Mucosa of descending colon (tissue), 3 donors: ENCODE data around the gene DTD2. TPM values are rescaled to one million over a fixed set of nuclear protein-coding genes. Genes with fewer than 3 reads are reported as not detected.

Experiments
- ATAC-seq: fragments of 200-7000 bp; cut with Tn5 transposase; one replicate; pipeline ENCODE4 v1.9.1; 2020; ENCODE audit warnings: mild to moderate bottlenecking, moderate library complexity
- DNase-seq, 3 donors: peaks; one replicate each; pipeline ENCODE4 v3.0.0-alpha.2; 2020
- H3K36me3 ChIP-seq: fragments of 200-600 bp; one replicate; pipeline ENCODE4 v1.8.0; 2021; ENCODE audit warnings: low read depth, mild to moderate bottlenecking
- H3K4me1 ChIP-seq: fragments of 200-600 bp; one replicate; pipeline ENCODE4 v1.8.0; 2021; ENCODE audit warnings: low read depth, mild to moderate bottlenecking
- H3K4me3 ChIP-seq: fragments of 200-600 bp; one replicate; pipeline ENCODE4 v1.8.0; 2021; ENCODE audit warnings: mild to moderate bottlenecking
- H3K9me3 ChIP-seq: fragments of 200-600 bp; one replicate; pipeline ENCODE4 v1.8.0; 2021; ENCODE audit warnings: mild to moderate bottlenecking
- intact Hi-C, 2 donors: fragments of 100-400 bp; cut with DNase I in 1 of 2; cut with micrococcal nuclease in 1 of 2; formaldehyde crosslinking; loops; one replicate each; pipeline versions ENCODE4 v1.11.0 to v1.11.1; 2022; cut with DNase I, micrococcal nuclease
- total RNA-seq, 3 donors: library from RNA; stranded (reverse); fragmentation: NEBNext Ultra II Directional in 2 of 3; extraction: Animal tissue kit (Norgen Biotek cat#: 25700) in 2 of 3; gene quantifications; one replicate each; pipeline versions ENCODE4 v1.2.1 to v1.2.4, GENCODE V29; 2021 to 2023
- TF ChIP-seq, protein P1 (sequence below): fragments of 200-600 bp; IDR thresholded peaks from one replicate; pipeline ENCODE4 v1.8.0; 2022; ENCODE audit warnings: antibody characterized with exemption, mild to moderate bottlenecking
- donor health status: DM: no; HTN: no; CAD: no; lungs with moderate emphysema.
- donor health status: DM: no; HTN: no; CAD: no.
- donor health status: DM: no; HTN: yes; CAD: no.

DTD2 gene
- total RNA-seq, 3 donors from 2014 or later, result 11.3 to 14.6 (median 13.4) TPM

DNA sequence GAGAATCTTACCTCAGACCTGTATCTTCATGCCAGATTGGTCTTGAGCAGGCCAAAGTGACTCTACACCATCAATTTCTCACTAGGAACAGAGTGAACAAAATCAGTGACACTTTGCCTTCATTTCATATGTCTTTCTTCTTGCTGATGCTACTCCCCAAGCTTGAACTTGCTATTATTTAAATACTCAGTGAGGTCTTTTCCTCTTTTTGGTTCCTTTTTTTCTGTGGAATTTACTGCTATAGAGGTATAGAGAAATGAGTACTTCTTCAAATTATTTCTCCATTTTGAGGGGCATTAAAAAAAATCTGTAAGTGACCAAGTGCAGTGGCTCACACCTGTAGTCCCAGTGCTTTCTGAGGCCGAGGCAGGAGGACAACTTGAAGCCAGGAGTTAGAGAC, 30.6 kb upstream of the DTD2 start, which contains the start of gene GPR33:
GPR33 (minus strand) TSS at position 154 of the 400 bp plus-strand sequence. CDS start 4,074 bp downstream, outside the sequence.
- ATAC-seq (no peak), DNase-seq (no peak)
- no peaks in the 10 kb centered on the region for H3K36me3 ChIP-seq
- no peaks in the 10 kb centered on the region for H3K4me1 ChIP-seq
- intact Hi-C loops, result no loop called here
- H3K4me3 ChIP-seq, result no peak within 1 kb of the TSS
- H3K9me3 ChIP-seq, result no peaks in the 10 kb centered on the region
- TF ChIP-seq, protein P1, sequence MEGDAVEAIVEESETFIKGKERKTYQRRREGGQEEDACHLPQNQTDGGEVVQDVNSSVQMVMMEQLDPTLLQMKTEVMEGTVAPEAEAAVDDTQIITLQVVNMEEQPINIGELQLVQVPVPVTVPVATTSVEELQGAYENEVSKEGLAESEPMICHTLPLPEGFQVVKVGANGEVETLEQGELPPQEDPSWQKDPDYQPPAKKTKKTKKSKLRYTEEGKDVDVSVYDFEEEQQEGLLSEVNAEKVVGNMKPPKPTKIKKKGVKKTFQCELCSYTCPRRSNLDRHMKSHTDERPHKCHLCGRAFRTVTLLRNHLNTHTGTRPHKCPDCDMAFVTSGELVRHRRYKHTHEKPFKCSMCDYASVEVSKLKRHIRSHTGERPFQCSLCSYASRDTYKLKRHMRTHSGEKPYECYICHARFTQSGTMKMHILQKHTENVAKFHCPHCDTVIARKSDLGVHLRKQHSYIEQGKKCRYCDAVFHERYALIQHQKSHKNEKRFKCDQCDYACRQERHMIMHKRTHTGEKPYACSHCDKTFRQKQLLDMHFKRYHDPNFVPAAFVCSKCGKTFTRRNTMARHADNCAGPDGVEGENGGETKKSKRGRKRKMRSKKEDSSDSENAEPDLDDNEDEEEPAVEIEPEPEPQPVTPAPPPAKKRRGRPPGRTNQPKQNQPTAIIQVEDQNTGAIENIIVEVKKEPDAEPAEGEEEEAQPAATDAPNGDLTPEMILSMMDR, result no peak

DNA sequence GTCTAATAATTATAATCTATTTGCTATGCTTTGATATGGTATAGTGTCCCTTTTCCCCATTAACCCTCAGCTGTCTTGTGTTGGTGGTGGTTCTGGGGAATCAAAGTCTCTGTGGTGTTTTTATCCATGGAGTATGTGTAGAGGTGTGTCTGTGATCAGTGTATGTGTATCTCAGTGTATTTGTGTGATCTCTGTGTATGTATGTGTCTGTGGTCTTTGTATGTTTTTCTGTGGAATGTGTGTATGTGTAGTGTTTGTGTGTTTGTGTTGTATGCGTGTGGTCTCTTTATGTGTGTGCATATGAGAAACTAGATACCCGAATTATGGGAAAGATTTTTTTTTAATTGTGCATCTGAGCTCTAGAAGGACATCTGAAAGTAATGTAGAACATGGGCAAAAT, 29.5 kb upstream of the DTD2 start:
- intact Hi-C loops, result no loop called here
- DNase-seq, result no peak
- Histone ChIP-seq H3K4me1 (no peaks in the 10 kb centered on the region), H3K9me3 (no peaks in the 10 kb centered on the region), H3K4me3 (no peak overlapping the region), H3K36me3 (no peaks in the 10 kb centered on the region)
- TF ChIP-seq, protein P1, result no peak
- ATAC-seq, result no peak

DNA sequence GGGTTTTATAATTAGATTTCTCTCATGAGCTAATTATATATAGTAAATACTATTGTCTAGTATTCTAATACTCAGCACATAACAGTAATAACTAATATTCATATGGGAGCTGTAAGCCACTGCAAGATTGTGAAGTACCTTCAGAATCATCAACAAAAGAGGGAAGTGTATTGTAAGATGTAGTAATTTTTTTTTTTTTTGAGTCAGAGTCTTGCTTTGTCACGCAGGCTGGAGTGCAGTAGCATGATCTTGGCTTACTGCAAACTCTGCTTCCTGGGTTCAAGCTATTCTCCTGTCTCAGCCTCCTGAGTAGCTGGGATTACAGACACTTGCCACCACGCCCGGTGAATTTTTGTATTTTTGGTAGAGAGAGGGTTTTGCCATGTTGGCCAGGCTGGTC, 27.4 kb upstream of the DTD2 start:
- no peak for DNase-seq
- no peaks in the 10 kb centered on the region for H3K36me3 ChIP-seq
- intact Hi-C loops, result no loop called here
- no peak overlapping the region for H3K4me3 ChIP-seq
- H3K4me1 ChIP-seq, result no peaks in the 10 kb centered on the region
- ATAC-seq, result no peak
- H3K9me3 ChIP-seq, result no peaks in the 10 kb centered on the region
- TF ChIP-seq, protein P1, result no peak

DNA sequence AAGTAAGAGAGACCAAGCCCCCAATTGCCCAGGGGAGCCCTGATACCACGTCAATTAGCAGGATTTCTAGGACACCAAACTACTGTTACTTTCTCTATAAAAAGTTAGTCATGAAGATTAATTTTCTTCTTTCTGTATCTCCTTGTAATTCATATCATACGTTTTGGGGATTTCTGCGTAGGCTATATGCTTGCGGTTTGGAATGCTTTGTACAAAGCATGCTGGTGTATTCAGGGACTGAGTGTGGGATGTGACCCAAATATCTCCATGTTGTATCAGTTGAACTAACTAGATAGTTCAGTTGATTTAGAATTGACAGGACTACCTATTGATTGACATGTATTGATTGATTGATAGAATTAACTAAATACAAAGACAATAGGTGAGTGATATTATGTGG, 22.9 kb upstream of the DTD2 start:
- H3K36me3 ChIP-seq, result no peaks in the 10 kb centered on the region
- intact Hi-C loops, result no loop called here
- no peak for ATAC-seq

DNA sequence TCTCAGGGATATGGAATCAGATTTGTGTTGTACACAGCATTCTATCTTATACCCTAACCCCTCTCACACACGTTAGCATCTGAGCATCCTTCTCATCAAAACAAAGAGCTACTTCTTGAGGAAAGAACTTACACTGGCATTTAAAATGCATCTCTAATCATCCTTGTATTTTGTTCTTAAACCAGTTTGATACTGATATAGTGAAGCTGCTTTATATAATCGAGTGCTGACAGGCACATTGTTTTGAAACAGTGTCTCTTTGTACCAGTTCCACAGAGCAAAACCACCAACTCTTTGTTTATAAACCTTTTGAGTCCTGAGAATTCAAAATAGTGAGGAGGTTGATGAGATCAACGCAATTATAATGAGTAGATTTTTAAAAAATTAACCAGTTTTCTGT, 21.7 kb upstream of the DTD2 start:
- no peaks in the 10 kb centered on the region for H3K4me1 ChIP-seq
- intact Hi-C loops, result no loop called here
- TF ChIP-seq, protein P1, result no peak
- H3K4me3 ChIP-seq, result no peak overlapping the region
- ATAC-seq (no peak), DNase-seq (no peak)
- H3K9me3 ChIP-seq, result no peaks in the 10 kb centered on the region
- no peaks in the 10 kb centered on the region for H3K36me3 ChIP-seq

More for the DNA sequence above, 22.9 kb upstream of the DTD2 start:
- no peak for DNase-seq
- no peaks in the 10 kb centered on the region for H3K4me1 ChIP-seq
- TF ChIP-seq, protein P1, result no peak
- H3K4me3 ChIP-seq, result no peak overlapping the region
- no peaks in the 10 kb centered on the region for H3K9me3 ChIP-seq

DNA sequence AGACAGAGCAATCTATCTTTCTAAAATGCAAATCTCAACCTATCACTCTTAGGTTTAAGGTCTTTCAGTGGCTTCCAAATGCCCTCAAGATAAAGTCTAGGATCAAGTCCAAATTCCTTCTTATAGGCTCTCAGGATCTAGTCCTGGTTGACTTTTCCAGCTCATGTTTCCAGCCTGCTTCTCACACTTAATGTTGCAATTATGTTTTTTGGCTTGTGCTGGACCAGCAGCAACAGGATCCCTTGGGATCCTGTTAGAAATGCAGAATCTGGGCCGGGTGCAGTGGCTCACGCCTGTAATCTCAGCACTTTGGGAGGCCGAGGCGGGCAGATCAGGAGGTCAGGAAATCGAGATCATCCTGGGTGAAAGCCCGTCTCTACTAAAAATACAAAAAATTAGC, 19.9 kb upstream of the DTD2 start:
- Histone ChIP-seq H3K4me3 (no peak overlapping the region), H3K36me3 (no peaks in the 10 kb centered on the region), H3K9me3 (no peaks in the 10 kb centered on the region), H3K4me1 (no peaks in the 10 kb centered on the region)
- DNase-seq, result no peak
- intact Hi-C loops, result no loop called here
- TF ChIP-seq, protein P1, result no peak
- no peak for ATAC-seq
